WTC11 (cell line): ENCODE data around the gene DCAF5. TPM values are rescaled to one million over a fixed set of nuclear protein-coding genes. Genes with fewer than 3 reads are reported as not detected.

Source experiments
- ATF2 ChIP-seq: sonication (generic); formaldehyde crosslinking; IDR thresholded peaks from 2 replicates; pipeline ENCODE4 v1.8.1; 2022; ENCODE audit warnings: low read depth, missing genetic modification reagents, borderline replicate concordance
- ATF3 ChIP-seq: sonication (generic); formaldehyde crosslinking; conservative IDR thresholded peaks from 2 replicates; pipeline ENCODE4 v1.8.1; 2022; ENCODE audit warnings: mild to moderate bottlenecking, missing genetic modification reagents
- CDX4 ChIP-seq: fragments of 250-450 bp; sonication (Bioruptor Pico); IDR thresholded peaks from 2 replicates; pipeline ENCODE4 v1.9.0; 2021; ENCODE audit warnings: moderate library complexity, mild to moderate bottlenecking, inconsistent platforms, borderline replicate concordance
- GRHL2 ChIP-seq: fragments of 250-450 bp; sonication (Bioruptor Pico); IDR thresholded peaks from 2 replicates; pipeline ENCODE4 v1.8.0; 2022; ENCODE audit warnings: mild to moderate bottlenecking, moderate library complexity; ENCODE audit not compliant: insufficient replicate concordance, severe bottlenecking
- GTF2I ChIP-seq: fragments of 250-450 bp; sonication (Bioruptor Pico); conservative IDR thresholded peaks from 2 replicates; pipeline ENCODE4 v1.4.0; 2021; ENCODE audit warnings: mild to moderate bottlenecking
- SOX15 ChIP-seq: fragments of 250-450 bp; sonication (Bioruptor Pico); IDR thresholded peaks from 2 replicates; pipeline ENCODE4 v1.9.0; 2021; ENCODE audit warnings: mild to moderate bottlenecking
- TP53 ChIP-seq: sonication (generic); formaldehyde crosslinking; IDR thresholded peaks from 2 replicates; pipeline ENCODE4 v1.8.1; 2023; ENCODE audit warnings: mild to moderate bottlenecking, missing genetic modification reagents
- ZNF232 ChIP-seq: sonication (generic); formaldehyde crosslinking; IDR thresholded peaks from 2 replicates; pipeline ENCODE4 v1.8.0; 2022; ENCODE audit warnings: mild to moderate bottlenecking, missing genetic modification reagents
- ZNF532 ChIP-seq: fragments of 250-450 bp; sonication (Bioruptor Pico); IDR thresholded peaks from 2 replicates; pipeline ENCODE4 v1.9.0; 2021; ENCODE audit warnings: mild to moderate bottlenecking, borderline replicate concordance
- total RNA-seq: library from RNA; stranded (reverse); gene quantifications from 3 replicates; pipeline ENCODE4 v1.2.3, GENCODE V29; 2021
- TF ChIP-seq, protein P1 (sequence below): sonication (generic); formaldehyde crosslinking; IDR thresholded peaks from 2 replicates; pipeline ENCODE4 v1.8.1; 2023; ENCODE audit warnings: mild to moderate bottlenecking, missing genetic modification reagents, borderline replicate concordance
- TF ChIP-seq, protein P2 (sequence below): sonication (generic); formaldehyde crosslinking; IDR thresholded peaks from 2 replicates; pipeline ENCODE4 v1.8.0; 2023; ENCODE audit warnings: missing genetic modification reagents, mild to moderate bottlenecking, borderline replicate concordance

DCAF5 gene
- total RNA-seq, 1 experiment from 2014 or later = 30.3 TPM

GRCh38 chr14:69027242-69027913 lies 125.5 kb downstream of the DCAF5 start (continued):
- TF ChIP-seq ZNF532 (CRISPR knock-in tag) (no peak), ATF3 (CRISPR knock-in tag) (no peak), GRHL2 (CRISPR knock-in tag) (no peak), CDX4 (CRISPR knock-in tag) (no peak), ATF2 (no peak), SOX15 (CRISPR knock-in tag) (no peak), ZNF232 (CRISPR knock-in tag) (no peak), TP53 (CRISPR knock-in tag) (no peak), GTF2I (no peak)
- TF ChIP-seq, protein P1, sequence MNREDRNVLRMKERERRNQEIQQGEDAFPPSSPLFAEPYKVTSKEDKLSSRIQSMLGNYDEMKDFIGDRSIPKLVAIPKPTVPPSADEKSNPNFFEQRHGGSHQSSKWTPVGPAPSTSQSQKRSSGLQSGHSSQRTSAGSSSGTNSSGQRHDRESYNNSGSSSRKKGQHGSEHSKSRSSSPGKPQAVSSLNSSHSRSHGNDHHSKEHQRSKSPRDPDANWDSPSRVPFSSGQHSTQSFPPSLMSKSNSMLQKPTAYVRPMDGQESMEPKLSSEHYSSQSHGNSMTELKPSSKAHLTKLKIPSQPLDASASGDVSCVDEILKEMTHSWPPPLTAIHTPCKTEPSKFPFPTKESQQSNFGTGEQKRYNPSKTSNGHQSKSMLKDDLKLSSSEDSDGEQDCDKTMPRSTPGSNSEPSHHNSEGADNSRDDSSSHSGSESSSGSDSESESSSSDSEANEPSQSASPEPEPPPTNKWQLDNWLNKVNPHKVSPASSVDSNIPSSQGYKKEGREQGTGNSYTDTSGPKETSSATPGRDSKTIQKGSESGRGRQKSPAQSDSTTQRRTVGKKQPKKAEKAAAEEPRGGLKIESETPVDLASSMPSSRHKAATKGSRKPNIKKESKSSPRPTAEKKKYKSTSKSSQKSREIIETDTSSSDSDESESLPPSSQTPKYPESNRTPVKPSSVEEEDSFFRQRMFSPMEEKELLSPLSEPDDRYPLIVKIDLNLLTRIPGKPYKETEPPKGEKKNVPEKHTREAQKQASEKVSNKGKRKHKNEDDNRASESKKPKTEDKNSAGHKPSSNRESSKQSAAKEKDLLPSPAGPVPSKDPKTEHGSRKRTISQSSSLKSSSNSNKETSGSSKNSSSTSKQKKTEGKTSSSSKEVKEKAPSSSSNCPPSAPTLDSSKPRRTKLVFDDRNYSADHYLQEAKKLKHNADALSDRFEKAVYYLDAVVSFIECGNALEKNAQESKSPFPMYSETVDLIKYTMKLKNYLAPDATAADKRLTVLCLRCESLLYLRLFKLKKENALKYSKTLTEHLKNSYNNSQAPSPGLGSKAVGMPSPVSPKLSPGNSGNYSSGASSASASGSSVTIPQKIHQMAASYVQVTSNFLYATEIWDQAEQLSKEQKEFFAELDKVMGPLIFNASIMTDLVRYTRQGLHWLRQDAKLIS (CRISPR knock-in tag) = no peak
- TF ChIP-seq, protein P2, sequence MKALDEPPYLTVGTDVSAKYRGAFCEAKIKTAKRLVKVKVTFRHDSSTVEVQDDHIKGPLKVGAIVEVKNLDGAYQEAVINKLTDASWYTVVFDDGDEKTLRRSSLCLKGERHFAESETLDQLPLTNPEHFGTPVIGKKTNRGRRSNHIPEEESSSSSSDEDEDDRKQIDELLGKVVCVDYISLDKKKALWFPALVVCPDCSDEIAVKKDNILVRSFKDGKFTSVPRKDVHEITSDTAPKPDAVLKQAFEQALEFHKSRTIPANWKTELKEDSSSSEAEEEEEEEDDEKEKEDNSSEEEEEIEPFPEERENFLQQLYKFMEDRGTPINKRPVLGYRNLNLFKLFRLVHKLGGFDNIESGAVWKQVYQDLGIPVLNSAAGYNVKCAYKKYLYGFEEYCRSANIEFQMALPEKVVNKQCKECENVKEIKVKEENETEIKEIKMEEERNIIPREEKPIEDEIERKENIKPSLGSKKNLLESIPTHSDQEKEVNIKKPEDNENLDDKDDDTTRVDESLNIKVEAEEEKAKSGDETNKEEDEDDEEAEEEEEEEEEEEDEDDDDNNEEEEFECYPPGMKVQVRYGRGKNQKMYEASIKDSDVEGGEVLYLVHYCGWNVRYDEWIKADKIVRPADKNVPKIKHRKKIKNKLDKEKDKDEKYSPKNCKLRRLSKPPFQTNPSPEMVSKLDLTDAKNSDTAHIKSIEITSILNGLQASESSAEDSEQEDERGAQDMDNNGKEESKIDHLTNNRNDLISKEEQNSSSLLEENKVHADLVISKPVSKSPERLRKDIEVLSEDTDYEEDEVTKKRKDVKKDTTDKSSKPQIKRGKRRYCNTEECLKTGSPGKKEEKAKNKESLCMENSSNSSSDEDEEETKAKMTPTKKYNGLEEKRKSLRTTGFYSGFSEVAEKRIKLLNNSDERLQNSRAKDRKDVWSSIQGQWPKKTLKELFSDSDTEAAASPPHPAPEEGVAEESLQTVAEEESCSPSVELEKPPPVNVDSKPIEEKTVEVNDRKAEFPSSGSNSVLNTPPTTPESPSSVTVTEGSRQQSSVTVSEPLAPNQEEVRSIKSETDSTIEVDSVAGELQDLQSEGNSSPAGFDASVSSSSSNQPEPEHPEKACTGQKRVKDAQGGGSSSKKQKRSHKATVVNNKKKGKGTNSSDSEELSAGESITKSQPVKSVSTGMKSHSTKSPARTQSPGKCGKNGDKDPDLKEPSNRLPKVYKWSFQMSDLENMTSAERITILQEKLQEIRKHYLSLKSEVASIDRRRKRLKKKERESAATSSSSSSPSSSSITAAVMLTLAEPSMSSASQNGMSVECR (CRISPR knock-in tag) = no peak
